Stomach (tissue), 9 donors: Measurements from ENCODE around the gene LDB2. TPM values are rescaled to one million over a fixed set of nuclear protein-coding genes. Genes with fewer than 3 reads are reported as not detected.

ENCODE experiments used
- DNase-seq, 2 donors: peaks; one replicate each; pipeline versions ENCODE4 v3.0.0 to v3.0.0-alpha.2; 2013 to 2019
- H3K27ac ChIP-seq, 5 donors: fragments of 200-600 bp in 4 of 5; sonication (generic) in 4 of 5; one replicate each; pipeline ENCODE4 v1.5.1; 2013 to 2019; ENCODE audit warnings: mild to moderate bottlenecking in 1 of 5, moderate library complexity in 1 of 5
- H3K27me3 ChIP-seq, 3 donors: fragments of 200-600 bp; sonication (generic); one replicate each; pipeline ENCODE4 v1.5.1; 2017 to 2019; ENCODE audit warnings: mixed run types in 1 of 3
- H3K36me3 ChIP-seq, 4 donors: fragments of 200-600 bp; sonication (generic); 1 replicate in 3 of 4; 2 replicates in 1 of 4; pipeline ENCODE4 v1.5.1; 2016 to 2019
- H3K4me1 ChIP-seq, 4 donors: fragments of 200-600 bp; sonication (generic); one replicate each; pipeline ENCODE4 v1.5.1; 2016 to 2019
- H3K4me3 ChIP-seq, 4 donors: fragments of 200-600 bp; sonication (generic) in 3 of 4; one replicate each; pipeline ENCODE4 v1.5.1; 2016 to 2019; ENCODE audit warnings: mild to moderate bottlenecking in 1 of 4
- H3K9me3 ChIP-seq, 4 donors: fragments of 200-600 bp; sonication (generic); one replicate each; pipeline ENCODE4 v1.5.1; 2016 to 2019
- EP300 ChIP-seq: sonication (generic); formaldehyde crosslinking; IDR thresholded peaks from one replicate; pipeline ENCODE4 v1.6.1; 2017; ENCODE audit warnings: antibody characterized with exemption
- POLR2A ChIP-seq, 4 donors: fragments of 450-650 bp; IDR thresholded peaks; one replicate each; pipeline ENCODE4 v1.6.1; 2016; ENCODE audit warnings: antibody characterized with exemption in 4 of 4, control low read depth in 2 of 4, mild to moderate bottlenecking in 1 of 4, moderate library complexity in 1 of 4
- POLR2AphosphoS5 ChIP-seq, 3 donors: sonication (generic); formaldehyde crosslinking; IDR thresholded peaks; one replicate each; pipeline ENCODE4 v1.6.1; 2016; ENCODE audit warnings: antibody characterized with exemption in 3 of 3
- WGBS, 5 donors: extraction: QIAGEN DNeasy Blood & Tissue Kit in 3 of 5; methylation state at CpG; one replicate each; pipeline versions ENCODE4 v1.1.5 to v1.1.7; 2013 to 2018; 5-methylcytosine and 5-hydroxymethylcytosine counted together
- intact Hi-C: fragments of 100-400 bp; cut with DNase I; formaldehyde crosslinking; loops from one replicate; pipeline ENCODE4 v1.15.1; 2023; ENCODE audit warnings: low total_unique reads
- polyA plus RNA-seq, 3 donors: library from polyadenylated mRNA; stranded (reverse); fragments of 200-250 nt; gene quantifications; one replicate each; pipeline ENCODE4 v1.2.3, GENCODE V29; 2013
- total RNA-seq, 5 donors: library from RNA; depleted of rRNA; stranded (reverse); fragments of >200 nt; gene quantifications; one replicate each; pipeline versions ENCODE4 v1.1.0 to v1.2.3, GENCODE V29; 2014 to 2016
- TF ChIP-seq, protein P1 (sequence below), 7 experiments: fragments of 450-650 bp in 4 of 7; fragments of 200-600 bp in 3 of 7; sonication (generic) in 3 of 7; IDR thresholded peaks; one replicate each; pipeline ENCODE4 v1.5.1; 2016 to 2019; ENCODE audit warnings: antibody characterized with exemption in 7 of 7, control low read depth in 2 of 7, mild to moderate bottlenecking in 1 of 7
- donor health status: healthy with polysubstance abuse.
- donor health status: Bipolar disorder and iron deficiency.
- donor health status: healthy.

LDB2 gene
- total and polyA plus RNA-seq, 8 donors, result 6.2 to 63.3 (median 12.8) TPM

GRCh38 chr4:16496501-16496900 is 401.9 kb downstream of the LDB2 start:
- intact Hi-C loops, result no loop called here
- TF ChIP-seq, protein P1, sequence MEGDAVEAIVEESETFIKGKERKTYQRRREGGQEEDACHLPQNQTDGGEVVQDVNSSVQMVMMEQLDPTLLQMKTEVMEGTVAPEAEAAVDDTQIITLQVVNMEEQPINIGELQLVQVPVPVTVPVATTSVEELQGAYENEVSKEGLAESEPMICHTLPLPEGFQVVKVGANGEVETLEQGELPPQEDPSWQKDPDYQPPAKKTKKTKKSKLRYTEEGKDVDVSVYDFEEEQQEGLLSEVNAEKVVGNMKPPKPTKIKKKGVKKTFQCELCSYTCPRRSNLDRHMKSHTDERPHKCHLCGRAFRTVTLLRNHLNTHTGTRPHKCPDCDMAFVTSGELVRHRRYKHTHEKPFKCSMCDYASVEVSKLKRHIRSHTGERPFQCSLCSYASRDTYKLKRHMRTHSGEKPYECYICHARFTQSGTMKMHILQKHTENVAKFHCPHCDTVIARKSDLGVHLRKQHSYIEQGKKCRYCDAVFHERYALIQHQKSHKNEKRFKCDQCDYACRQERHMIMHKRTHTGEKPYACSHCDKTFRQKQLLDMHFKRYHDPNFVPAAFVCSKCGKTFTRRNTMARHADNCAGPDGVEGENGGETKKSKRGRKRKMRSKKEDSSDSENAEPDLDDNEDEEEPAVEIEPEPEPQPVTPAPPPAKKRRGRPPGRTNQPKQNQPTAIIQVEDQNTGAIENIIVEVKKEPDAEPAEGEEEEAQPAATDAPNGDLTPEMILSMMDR (IDR thresholded peaks at IDR 0.05), result no peak
- TF ChIP-seq EP300, result no peak
- no peak for TF ChIP-seq POLR2AphosphoS5 (IDR thresholded peaks at IDR 0.05)
- TF ChIP-seq POLR2A (IDR thresholded peaks at IDR 0.05), result no peak
- H3K4me3 ChIP-seq, result no peak overlapping the region
- DNase-seq, result no peak
- no peaks in the 10 kb centered on the region for H3K27me3 ChIP-seq
- peaks cover 0 to 9% (median 8%) of the 10 kb centered on the region in 4 donors for H3K9me3 ChIP-seq
- peaks cover 0 to 9% (median 7%) of the 10 kb centered on the region in 4 donors for H3K36me3 ChIP-seq
- H3K4me1 ChIP-seq, result no peaks in the 10 kb centered on the region
- no peak overlapping the region for H3K27ac ChIP-seq
- 71 to 79% (median 74%) methylated on average over 3 of the region's 3 CpGs for WGBS, 5 donors

GRCh38 chr4:16492872-16493271 is 405.6 kb downstream of the LDB2 start:
- H3K27me3 ChIP-seq, result no peaks in the 10 kb centered on the region
- no peak for TF ChIP-seq POLR2A (IDR thresholded peaks at IDR 0.05)
- TF ChIP-seq POLR2AphosphoS5 (IDR thresholded peaks at IDR 0.05), result no peak
- TF ChIP-seq, protein P1 (IDR thresholded peaks at IDR 0.05), result no peak
- TF ChIP-seq EP300, result no peak
- H3K27ac ChIP-seq, result no peak overlapping the region
- 76 to 85% (median 80%) methylated on average over 4 of the region's 4 CpGs for WGBS, 5 donors
- no peak overlapping the region for H3K4me3 ChIP-seq
- intact Hi-C loops, result no loop called here
- no peaks in the 10 kb centered on the region for H3K9me3 ChIP-seq
- H3K36me3 ChIP-seq, result no peaks in the 10 kb centered on the region
- DNase-seq, result no peak
- H3K4me1 ChIP-seq, result no peaks in the 10 kb centered on the region

DNA sequence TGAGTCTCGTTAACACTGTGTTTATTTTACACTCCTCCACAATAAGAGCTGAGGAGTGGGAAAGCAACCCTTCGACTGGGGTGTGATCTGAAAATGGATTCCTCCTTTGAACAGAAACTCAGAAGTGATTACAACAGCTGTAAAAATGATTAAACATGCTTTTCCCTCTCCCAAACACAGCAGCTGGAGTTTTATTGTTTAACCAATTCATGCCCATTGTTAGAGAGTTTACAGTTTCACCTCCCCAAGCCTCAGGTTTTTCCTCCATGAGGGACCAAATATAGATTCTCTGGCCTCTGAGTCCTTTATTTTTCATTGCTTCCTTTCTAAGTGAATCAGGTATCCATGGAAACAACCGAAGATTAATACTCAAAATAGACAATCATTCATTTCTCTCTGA is 409.2 kb downstream of the LDB2 start:
- no peaks in the 10 kb centered on the region for H3K4me1 ChIP-seq
- TF ChIP-seq, protein P1 (IDR thresholded peaks at IDR 0.05), result no peak
- TF ChIP-seq EP300, result no peak
- no peak for TF ChIP-seq POLR2AphosphoS5 (IDR thresholded peaks at IDR 0.05)
- no peak for TF ChIP-seq POLR2A (IDR thresholded peaks at IDR 0.05)
- no peaks in the 10 kb centered on the region for H3K9me3 ChIP-seq
- intact Hi-C loops, result no loop called here
- no peaks in the 10 kb centered on the region for H3K36me3 ChIP-seq
- DNase-seq, result no peak
- 31 to 44% (median 33%) methylated on average over 3 of the region's 3 CpGs for WGBS, 5 donors
- H3K4me3 ChIP-seq, result no peak overlapping the region
- H3K27ac ChIP-seq, result no peak overlapping the region
- H3K27me3 ChIP-seq, result no peaks in the 10 kb centered on the region

- H3K36me3 ChIP-seq, result no peaks in the 10 kb centered on the region
Measured at GRCh38 chr4:16488084-16488483, 410.4 kb downstream of the LDB2 start.

More at GRCh38 chr4:16488084-16488483, 410.4 kb downstream of the LDB2 start:
- H3K27ac ChIP-seq, result no peak overlapping the region
- intact Hi-C loops, result no loop called here
- 71 to 96% (median 79%) methylated on average over 1 of the region's 1 CpG for WGBS, 5 donors
- DNase-seq, result no peak
- no peaks in the 10 kb centered on the region for H3K4me1 ChIP-seq
- no peaks in the 10 kb centered on the region for H3K27me3 ChIP-seq
- TF ChIP-seq EP300 (no peak), POLR2A (IDR thresholded peaks at IDR 0.05) (no peak), POLR2AphosphoS5 (IDR thresholded peaks at IDR 0.05) (no peak)
- TF ChIP-seq, protein P1 (IDR thresholded peaks at IDR 0.05), result no peak
- H3K4me3 ChIP-seq, result no peak overlapping the region
- H3K9me3 ChIP-seq, result no peaks in the 10 kb centered on the region
